Measurements from ENCODE around the gene ABR. TPM values are rescaled to one million over a fixed set of nuclear protein-coding genes. Genes with fewer than 3 reads are reported as not detected.
A peak's percentile ranks its signal among the peaks of the same experiment; 100 is the strongest.

The ABR gene
- polyA plus RNA-seq, 3 donors = 19.8 to 160 (median 26.0) TPM

- Histone ChIP-seq H3K4me3 (replicated peaks in 1 of 3; ENCODE audit: low read depth in 2 of 3, low read length in 3 of 3) (no peak overlapping the region), H4K20me1 (ENCODE audit: insufficient read depth, low read length) (peaks cover 98% of the 10 kb centered on the region), H3K4me1 (ENCODE audit: control insufficient read depth in 1 of 2, insufficient read depth in 2 of 2, low read length in 2 of 2) (no peaks in the 10 kb centered on the region), H2AFZ (ENCODE audit: insufficient read depth, low read depth, low read length, poor library complexity, severe bottlenecking) (no peak overlapping the region), H3K36me3 (replicated peaks in 1 of 2; ENCODE audit: control insufficient read depth in 1 of 2, insufficient read depth in 2 of 2, low read length in 2 of 2) (peaks cover 7 to 11% of the 10 kb centered on the region in 2 donors), H3K9me3 (replicated peaks in 1 of 2; ENCODE audit: control insufficient read depth in 1 of 2, insufficient read depth in 1 of 2, low read length in 2 of 2) (peaks cover 0 to 5% of the 10 kb centered on the region in 2 donors), H3K9ac (ENCODE audit: insufficient read depth, low read length, poor library complexity, severe bottlenecking) (no peak overlapping the region), H3K27me3 (ENCODE audit: control insufficient read depth in 2 of 2, insufficient read depth in 2 of 2, low read length in 2 of 2) (no peaks in the 10 kb centered on the region), H3K4me2 (replicated peaks; ENCODE audit: extremely low read depth, low read length, poor library complexity, severe bottlenecking) (no peak overlapping the region), H3K79me2 (ENCODE audit: insufficient read depth, low read length) (peaks cover 77% of the 10 kb centered on the region), H3K27ac (ENCODE audit: low read depth in 1 of 2, low read length in 2 of 2) (no peak overlapping the region)
- TF ChIP-seq, protein P1, sequence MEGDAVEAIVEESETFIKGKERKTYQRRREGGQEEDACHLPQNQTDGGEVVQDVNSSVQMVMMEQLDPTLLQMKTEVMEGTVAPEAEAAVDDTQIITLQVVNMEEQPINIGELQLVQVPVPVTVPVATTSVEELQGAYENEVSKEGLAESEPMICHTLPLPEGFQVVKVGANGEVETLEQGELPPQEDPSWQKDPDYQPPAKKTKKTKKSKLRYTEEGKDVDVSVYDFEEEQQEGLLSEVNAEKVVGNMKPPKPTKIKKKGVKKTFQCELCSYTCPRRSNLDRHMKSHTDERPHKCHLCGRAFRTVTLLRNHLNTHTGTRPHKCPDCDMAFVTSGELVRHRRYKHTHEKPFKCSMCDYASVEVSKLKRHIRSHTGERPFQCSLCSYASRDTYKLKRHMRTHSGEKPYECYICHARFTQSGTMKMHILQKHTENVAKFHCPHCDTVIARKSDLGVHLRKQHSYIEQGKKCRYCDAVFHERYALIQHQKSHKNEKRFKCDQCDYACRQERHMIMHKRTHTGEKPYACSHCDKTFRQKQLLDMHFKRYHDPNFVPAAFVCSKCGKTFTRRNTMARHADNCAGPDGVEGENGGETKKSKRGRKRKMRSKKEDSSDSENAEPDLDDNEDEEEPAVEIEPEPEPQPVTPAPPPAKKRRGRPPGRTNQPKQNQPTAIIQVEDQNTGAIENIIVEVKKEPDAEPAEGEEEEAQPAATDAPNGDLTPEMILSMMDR (IDR thresholded peaks at IDR 0.05) = no peak
- intact Hi-C loops (cut with micrococcal nuclease) = no loop called here
- Mint-ChIP-seq H3K4me1 (peaks cover 10% of the 10 kb centered on the region), H3K4me3 (no peak overlapping the region), H3K9me3 (peaks cover 0 to 5% (median 0%) of the 10 kb centered on the region in 7 donors), H3K27me3 (ENCODE audit: low read depth in 3 of 3) (no peaks in the 10 kb centered on the region), H3K27ac (no peak overlapping the region), H3K36me3 (peaks cover 7 to 21% of the 10 kb centered on the region in 2 donors)
- WGBS (ENCODE audit: insufficient coverage) = 100% methylated on average over 4 of the region's 10 CpGs
- DNase-seq = no peak
Measured at GRCh38 chr17:1143573-1143972, 36.2 kb downstream of the ABR start.

- peaks cover 0 to 5% of the 10 kb centered on the region in 2 donors for H3K9me3 ChIP-seq (replicated peaks in 1 of 2; ENCODE audit: control insufficient read depth in 1 of 2, insufficient read depth in 1 of 2, low read length in 2 of 2)
- no peak overlapping the region for H2AFZ ChIP-seq (ENCODE audit: insufficient read depth, low read depth, low read length, poor library complexity, severe bottlenecking)
- peaks cover 10% of the 10 kb centered on the region for H3K4me1 Mint-ChIP-seq
- H3K27me3 Mint-ChIP-seq (ENCODE audit: low read depth in 3 of 3) = no peaks in the 10 kb centered on the region
- no peak overlapping the region for H3K4me3 ChIP-seq (replicated peaks in 1 of 3; ENCODE audit: low read depth in 2 of 3, low read length in 3 of 3)
- H3K4me1 ChIP-seq (ENCODE audit: control insufficient read depth in 1 of 2, insufficient read depth in 2 of 2, low read length in 2 of 2) = no peaks in the 10 kb centered on the region
- H3K4me2 ChIP-seq (replicated peaks; ENCODE audit: extremely low read depth, low read length, poor library complexity, severe bottlenecking) = no peak overlapping the region
- 98% methylated on average over 12 of the region's 14 CpGs for WGBS (ENCODE audit: insufficient coverage)
- peaks cover 98% of the 10 kb centered on the region for H4K20me1 ChIP-seq (ENCODE audit: insufficient read depth, low read length)
- H3K27ac Mint-ChIP-seq = peak overlapping the region in 1 of 7 donors; percentile 60
- peaks cover 0 to 3% (median 0%) of the 10 kb centered on the region in 7 donors for H3K9me3 Mint-ChIP-seq
- peaks cover under 1 to 3% of the 10 kb centered on the region in 2 donors for H3K36me3 ChIP-seq (replicated peaks in 1 of 2; ENCODE audit: control insufficient read depth in 1 of 2, insufficient read depth in 2 of 2, low read length in 2 of 2)
- peaks cover 75% of the 10 kb centered on the region for H3K79me2 ChIP-seq (ENCODE audit: insufficient read depth, low read length)
- peaks cover 2 to 14% of the 10 kb centered on the region in 2 donors for H3K36me3 Mint-ChIP-seq
- intact Hi-C loops (cut with micrococcal nuclease) = no loop called here
- no peak overlapping the region for H3K4me3 Mint-ChIP-seq
- no peak for DNase-seq
- no peak overlapping the region for H3K27ac ChIP-seq (ENCODE audit: low read depth in 1 of 2, low read length in 2 of 2)
- TF ChIP-seq, protein P1 (IDR thresholded peaks at IDR 0.05) = no peak
- H3K9ac ChIP-seq (ENCODE audit: insufficient read depth, low read length, poor library complexity, severe bottlenecking) = no peak overlapping the region
- no peaks in the 10 kb centered on the region for H3K27me3 ChIP-seq (ENCODE audit: control insufficient read depth in 2 of 2, insufficient read depth in 2 of 2, low read length in 2 of 2)
Measured at GRCh38 chr17:1142561-1142971, 37.2 kb downstream of the ABR start.
